Suppressor macrophage (primary cell): ENCODE data around the gene FOXA2.

Experiments used
- DNase-seq, 4 experiments: peaks; one replicate each; pipeline ENCODE4 v3.0.0-alpha.2; 2020 to 2022

Gene FOXA2

GRCh38 chr20:22583773-22584521, 425 bp downstream of the FOXA2 start:
- no peak for DNase-seq

- DNase-seq: no peak
Measured at GRCh38 chr20:22582964-22583772, 1.2 kb downstream of the FOXA2 start.

GRCh38 chr20:22582386-22582963, 1.9 kb downstream of the FOXA2 start:
- no peak for DNase-seq

- no peak for DNase-seq
Measured at GRCh38 chr20:22581437-22582385, 2.7 kb downstream of the FOXA2 start.

GRCh38 chr20:22579711-22580697, 4.4 kb downstream of the FOXA2 start:
- DNase-seq: no peak

- DNase-seq: no peak
Measured at GRCh38 chr20:22579119-22579427, 5.3 kb downstream of the FOXA2 start.

- DNase-seq: no peak
Measured at GRCh38 chr20:22578221-22579118, 5.9 kb downstream of the FOXA2 start.

GRCh38 chr20:22577515-22578220, 6.7 kb downstream of the FOXA2 start:
- DNase-seq: no peak

GRCh38 chr20:22576733-22577514, 7.4 kb downstream of the FOXA2 start:
- no peak for DNase-seq

- no peak for DNase-seq
Measured at GRCh38 chr20:22576273-22576672, 8.1 kb downstream of the FOXA2 start.

GRCh38 chr20:22575737-22576136, 8.6 kb downstream of the FOXA2 start:
- no peak for DNase-seq

GRCh38 chr20:22575087-22575721, 9.2 kb downstream of the FOXA2 start:
- no peak for DNase-seq

GRCh38 chr20:22574545-22575086, 9.8 kb downstream of the FOXA2 start:
- no peak for DNase-seq

- DNase-seq: no peak
Measured at GRCh38 chr20:22572491-22572890, 11.9 kb downstream of the FOXA2 start.

GRCh38 chr20:22572023-22572422, 12.3 kb downstream of the FOXA2 start:
- no peak for DNase-seq

- DNase-seq: no peak
Measured at GRCh38 chr20:22569353-22569752, 15.0 kb downstream of the FOXA2 start.

- no peak for DNase-seq
Measured at GRCh38 chr20:22568872-22569344, 15.5 kb downstream of the FOXA2 start.
